ENCODE data around the gene GPR61.
A peak's percentile ranks its signal among the peaks of the same experiment; 100 is the strongest.

GPR61 gene, protein sequence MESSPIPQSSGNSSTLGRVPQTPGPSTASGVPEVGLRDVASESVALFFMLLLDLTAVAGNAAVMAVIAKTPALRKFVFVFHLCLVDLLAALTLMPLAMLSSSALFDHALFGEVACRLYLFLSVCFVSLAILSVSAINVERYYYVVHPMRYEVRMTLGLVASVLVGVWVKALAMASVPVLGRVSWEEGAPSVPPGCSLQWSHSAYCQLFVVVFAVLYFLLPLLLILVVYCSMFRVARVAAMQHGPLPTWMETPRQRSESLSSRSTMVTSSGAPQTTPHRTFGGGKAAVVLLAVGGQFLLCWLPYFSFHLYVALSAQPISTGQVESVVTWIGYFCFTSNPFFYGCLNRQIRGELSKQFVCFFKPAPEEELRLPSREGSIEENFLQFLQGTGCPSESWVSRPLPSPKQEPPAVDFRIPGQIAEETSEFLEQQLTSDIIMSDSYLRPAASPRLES

DNA sequence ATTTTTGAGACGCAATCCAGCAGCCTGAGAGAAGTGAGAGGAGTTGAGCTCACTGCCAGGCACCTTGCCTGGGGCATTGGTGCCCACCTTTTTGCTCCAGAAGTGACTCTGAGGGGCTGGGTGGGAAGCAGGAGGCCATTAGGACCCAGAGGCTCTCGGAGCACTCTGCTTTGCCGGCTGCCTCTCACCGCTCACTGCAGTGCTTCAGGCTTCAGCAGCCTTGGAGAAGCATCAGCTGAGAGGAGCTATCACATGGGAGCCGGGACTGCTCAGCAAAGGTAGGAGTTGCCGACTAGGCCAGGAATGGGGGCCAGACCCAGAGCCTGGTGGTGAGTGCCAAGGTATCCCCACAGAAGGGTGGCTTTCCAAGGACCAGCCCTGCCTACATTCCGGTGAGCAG lies at the start of gene GPR61:
Gene GPR61 (plus strand): TSS at position 197 of the 400 bp plus-strand sequence. CDS start 3,151 bp downstream, outside the sequence.
- no peak for DNase-seq (ENCODE audit: low read depth in 2 of 2, low spot score in 1 of 2)

DNA sequence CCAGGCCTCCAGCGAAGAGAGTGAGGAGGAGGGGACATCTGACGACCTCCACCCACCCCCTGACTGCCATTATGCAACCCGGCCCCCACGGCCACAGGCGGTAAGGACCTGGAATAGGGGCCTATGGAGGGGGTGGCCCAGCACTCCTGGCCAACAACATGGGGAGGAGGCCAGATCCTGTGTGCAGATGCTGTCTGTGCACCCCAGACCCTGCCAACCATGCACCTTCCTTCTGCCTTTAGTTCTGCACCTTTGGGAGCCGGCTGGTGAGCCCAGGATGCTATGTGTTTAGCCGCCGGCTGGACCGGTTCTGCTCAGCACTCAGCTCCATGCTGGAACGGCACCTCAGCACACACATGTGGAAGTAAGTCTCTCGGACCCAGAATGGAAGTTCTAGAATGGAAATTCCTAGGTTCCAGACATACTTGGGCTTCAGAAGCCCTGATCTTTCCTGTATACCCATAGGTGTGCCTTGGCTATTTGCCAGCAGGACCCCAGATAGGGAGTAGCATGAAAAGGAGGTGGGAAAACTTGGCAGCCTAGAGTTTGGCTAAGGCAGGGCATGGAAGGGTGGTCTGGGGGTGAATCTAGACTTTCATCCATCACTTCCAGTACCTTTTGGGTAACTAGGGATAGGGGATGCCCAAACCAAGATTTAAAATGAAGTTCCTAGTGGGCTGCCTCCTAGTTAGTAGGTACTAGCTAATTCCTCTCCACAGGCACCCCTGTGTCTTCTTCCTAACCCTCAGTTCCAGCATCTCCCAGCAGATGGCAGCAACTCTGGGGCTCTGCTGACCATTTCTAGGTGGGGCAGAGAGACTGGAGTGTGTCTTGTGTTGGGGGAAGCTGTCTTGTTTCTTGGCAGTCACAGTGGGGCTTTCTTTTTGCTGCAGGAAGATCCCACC lies 49.4 kb upstream of the GPR61 start:
- peak; percentile 50 to 58 for DNase-seq (ENCODE audit: low read depth in 2 of 2, low spot score in 1 of 2)

DNA sequence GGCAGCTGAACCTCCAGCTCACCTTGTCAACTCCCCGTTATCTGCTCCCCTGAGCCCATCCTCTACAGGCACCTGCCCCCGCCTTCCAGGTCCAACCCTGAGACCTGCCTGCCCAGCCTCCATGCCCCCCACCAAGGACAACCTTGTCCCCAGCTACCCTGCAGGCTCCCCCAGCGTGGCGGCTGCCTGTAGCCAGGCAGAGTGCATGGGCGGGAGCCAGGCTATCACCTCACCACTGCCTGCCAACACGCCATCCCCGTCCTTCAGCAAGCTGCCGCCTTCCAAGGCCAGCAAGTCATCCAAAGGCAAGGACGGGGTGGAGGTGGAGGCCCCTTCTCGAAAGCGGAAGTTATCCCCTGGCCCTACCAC lies 48.8 kb upstream of the GPR61 start:
- no peak for DNase-seq (ENCODE audit: low read depth in 2 of 2, low spot score in 1 of 2)

DNA sequence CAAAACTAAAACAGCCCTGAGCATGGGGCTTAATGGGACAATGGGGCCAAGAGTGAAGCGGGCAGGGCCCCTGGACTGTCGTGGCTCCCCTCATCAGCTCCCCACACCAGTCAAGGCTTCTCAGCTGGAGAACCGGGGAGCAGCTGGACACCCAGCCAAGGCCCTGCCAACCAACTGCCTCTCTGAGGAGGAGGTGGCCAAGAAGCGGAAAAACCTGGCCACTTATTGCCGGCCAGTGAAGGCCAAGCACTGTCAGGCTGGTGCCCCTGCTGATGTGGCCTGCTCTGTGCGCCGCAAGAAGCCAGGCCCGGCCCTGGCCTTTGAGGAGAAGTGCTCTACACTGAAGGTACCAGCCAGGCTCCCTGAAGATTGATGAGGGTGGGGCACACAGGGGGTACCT lies 48.3 kb upstream of the GPR61 start:
- no peak for DNase-seq (ENCODE audit: low read depth in 2 of 2, low spot score in 1 of 2)

DNA sequence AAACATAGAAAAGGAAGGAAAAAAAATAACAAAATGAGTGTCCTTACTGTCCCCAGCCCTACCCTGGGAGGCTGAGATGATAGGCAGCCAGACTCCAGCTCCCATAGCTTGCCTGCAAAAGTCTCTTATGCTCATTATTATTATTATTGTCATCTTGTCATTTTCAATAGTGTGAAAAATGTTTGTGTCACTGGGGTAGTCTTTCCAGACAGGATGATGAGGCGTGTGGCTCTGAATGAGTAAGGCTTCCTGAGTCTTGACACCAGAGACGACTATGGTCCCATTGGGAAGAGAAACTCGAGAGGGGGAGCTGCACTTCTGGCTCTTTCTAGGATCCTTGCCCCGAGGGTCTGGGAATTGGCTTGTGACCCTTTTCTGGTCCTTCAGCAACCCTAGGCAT lies 46.9 kb upstream of the GPR61 start:
- DNase-seq (ENCODE audit: low read depth in 2 of 2, low spot score in 1 of 2), result no peak

DNA sequence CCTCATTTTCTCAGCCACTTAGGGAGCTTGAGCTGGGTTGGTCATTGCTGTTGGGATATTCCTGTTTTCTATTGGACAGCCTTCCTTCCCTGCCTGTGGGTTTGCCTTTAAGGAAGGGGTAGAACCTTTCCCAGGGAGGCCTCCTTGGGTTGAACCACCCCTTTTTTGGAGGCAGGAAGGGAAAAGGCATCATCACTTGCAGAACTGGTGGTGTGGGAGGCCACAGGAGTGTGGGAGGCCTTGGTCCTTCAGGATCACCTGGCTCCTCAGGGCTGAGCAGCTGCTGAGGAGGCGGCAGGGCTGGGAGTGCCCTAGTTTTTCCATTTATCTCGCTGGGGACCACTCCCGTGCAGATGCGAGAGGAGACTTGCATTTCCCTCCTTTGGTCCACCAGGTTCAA lies 46.4 kb upstream of the GPR61 start:
- DNase-seq (ENCODE audit: low read depth in 2 of 2, low spot score in 1 of 2), result no peak

DNA sequence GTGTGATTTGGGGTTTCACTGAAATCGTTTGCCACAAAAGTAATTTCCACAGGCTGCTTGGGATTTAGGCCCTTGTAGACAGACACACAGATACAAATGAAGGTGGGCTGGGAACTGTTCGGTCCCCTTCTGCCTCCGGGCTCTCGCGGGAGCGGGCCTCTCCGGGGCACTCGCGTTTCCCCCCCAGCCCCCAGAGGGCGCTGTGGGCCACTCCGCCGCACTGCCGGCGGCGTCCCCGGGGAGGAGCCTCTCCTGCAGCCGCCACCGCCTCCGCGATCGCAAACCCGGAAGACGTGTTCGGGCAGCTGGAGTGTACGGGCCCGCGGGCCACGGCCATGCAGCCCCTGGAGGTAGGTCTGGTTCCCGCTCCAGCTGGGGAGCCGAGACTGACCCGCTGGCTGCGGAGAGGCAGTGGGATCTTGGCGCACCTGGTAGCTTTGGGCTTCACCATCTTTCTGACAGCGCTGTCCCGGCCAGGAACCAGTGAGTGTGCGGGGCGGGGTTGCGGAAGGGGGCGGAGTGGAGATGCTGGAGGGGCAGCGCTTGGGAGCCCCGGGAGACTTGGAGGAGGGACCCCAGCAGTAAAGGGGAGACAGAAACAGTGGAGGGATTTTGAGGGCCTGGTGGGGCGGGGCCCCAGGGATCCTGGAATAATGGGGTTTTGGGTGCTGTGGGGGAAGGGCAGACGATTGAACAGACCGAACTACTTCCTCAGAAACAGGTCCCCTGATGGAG lies 45.7 kb upstream of the GPR61 start, which contains the start of gene CYB561D1:
Gene CYB561D1 (plus strand): TSS at position 290 of the 735 bp plus-strand sequence. CDS start 46 bp downstream, at position 336.
- peak; percentile 80 for DNase-seq (ENCODE audit: low read depth in 2 of 2, low spot score in 1 of 2)

DNA sequence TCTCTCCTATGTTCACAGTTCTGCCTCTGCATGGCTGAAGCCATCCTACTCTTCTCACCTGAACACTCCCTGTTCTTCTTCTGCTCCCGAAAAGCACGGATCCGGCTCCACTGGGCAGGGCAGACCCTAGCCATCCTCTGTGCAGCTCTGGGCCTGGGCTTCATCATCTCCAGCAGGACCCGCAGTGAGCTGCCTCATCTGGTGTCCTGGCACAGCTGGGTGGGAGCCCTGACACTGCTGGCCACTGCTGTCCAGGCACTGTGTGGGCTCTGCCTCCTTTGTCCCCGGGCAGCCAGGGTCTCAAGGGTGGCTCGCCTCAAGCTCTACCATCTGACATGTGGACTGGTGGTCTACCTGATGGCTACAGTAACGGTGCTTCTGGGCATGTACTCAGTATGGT lies 43.9 kb upstream of the GPR61 start:
- DNase-seq (ENCODE audit: low read depth in 2 of 2, low spot score in 1 of 2), result no peak

DNA sequence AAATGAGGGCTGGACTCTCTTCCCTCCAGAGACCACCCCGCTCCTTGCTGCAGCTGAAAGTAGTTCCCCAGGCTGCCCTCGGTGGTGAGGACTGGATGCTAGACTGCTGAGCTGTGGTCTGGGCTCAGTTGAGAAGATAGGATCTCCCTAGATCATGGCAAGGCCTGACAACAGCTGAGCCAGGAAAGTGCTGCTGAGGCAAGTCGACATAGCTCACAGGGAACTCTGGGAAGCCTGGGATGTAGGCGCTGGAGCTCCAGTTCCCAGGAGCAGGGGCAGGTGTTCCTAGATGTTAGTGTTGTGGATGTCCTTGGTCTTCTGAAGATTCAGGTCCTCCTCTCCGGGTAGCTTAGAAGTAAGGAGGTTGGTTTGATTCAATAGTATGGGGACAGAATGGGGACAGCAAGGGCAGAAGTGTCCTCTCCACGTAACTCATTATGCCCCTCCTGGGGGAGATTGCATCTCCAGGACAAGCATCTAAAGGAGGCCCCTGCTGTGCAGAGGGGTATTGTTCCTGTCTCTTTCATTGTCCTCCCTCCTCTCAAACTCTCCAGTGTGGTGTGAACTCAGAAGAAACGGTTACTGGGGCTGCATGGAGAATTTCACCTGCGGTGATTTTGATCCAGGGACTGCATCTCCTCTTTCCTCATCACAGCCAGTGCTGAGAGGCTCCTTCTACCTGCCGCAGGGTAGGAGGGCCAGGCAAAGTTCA lies 42.1 kb upstream of the GPR61 start:
- DNase-seq (ENCODE audit: low read depth in 2 of 2, low spot score in 1 of 2), result no peak

DNA sequence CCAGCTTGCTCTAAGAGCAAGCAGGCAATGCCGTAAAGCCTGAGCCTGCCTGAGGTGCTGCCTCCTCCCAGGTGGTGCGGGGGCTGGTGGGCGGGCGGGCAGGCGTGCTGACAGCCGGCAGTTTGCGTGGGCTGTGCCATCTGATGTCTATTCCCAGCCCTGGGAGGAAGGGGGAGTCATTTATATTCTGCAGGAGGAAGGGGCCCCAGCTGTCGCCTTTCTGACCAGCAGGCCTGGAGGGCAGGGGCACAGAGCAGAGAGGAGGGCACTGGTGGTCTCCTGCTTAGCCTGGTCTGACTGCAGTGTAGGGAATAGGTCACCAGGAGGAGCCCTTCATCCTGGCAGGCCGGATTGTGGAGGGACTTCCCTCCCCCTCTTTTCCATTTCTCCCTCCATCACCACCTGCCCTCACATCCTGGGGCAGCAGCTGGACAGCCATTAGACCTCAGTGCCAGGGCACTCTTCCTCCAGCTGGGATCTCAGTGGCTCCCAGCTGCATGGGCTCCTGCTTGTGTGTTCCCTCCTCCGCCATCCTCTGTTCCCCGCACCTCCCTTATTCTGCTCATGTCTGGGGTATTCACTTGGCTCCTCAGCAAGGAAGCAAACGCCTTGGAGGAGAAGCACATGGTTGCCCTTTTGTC lies 41.4 kb upstream of the GPR61 start:
- DNase-seq (ENCODE audit: low read depth in 2 of 2, low spot score in 1 of 2), result no peak

DNA sequence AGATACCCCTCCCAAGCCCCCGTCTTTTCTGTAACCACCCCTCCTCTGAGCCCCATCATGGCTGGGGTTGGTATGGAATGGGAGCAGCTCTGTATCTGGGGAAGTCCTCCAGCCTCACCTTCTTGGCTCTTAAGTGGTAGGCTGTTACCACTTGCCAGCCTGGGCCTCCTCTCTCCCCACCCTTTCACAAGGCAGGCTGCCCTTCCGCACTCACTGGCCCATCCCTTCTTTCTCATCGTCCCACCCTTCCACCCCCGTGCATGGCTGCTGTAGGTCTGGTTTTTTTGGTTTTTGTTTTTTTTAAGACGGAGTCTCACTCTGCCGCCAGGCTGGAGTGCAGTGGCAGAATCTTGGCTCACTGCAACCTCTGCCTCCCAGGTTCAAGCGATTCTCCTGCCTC lies 40.6 kb upstream of the GPR61 start:
- no peak for DNase-seq (ENCODE audit: low read depth in 2 of 2, low spot score in 1 of 2)

DNA sequence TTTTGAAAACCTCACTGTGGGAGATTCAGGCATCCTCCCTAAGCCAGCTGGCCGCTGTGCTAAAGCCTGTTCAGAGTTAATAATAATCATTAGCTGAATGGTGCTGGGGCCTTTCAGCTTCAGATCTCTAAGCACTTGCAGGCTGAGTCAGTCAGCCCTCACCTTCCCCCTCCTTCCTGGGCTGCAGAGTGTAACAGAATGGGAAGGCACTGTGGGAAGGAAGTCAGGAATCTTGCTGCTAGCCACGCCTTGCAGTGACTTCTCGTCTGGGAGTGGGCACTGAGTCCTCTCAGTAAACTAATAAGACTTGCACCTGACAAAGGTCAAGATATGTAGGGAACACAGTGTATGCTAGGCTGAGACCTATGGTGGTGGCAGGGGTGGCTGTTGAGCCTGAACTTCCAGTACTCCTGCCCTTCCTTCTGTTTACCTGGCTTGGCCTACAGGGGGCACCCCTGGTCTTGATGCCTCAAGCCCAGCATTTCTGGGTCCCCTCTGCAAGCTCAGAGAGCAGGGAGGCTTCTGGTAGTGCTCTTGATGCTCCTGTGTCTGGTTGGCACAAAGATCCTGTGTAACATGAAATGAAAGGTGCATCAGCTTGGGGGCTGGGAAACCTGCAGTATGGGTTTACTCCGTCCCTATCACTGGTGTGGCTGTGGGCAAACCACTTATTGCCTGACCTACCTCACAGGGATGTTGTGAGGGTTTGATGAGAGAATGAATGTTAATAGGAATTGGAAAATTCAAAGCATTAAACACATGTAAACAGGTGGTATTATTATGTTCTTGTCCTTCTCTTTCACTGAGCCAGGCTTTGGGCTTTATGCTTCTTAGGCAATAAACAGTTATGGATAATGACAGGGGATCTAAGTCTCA lies 39.8 kb upstream of the GPR61 start:
- no peak for DNase-seq (ENCODE audit: low read depth in 2 of 2, low spot score in 1 of 2)

DNA sequence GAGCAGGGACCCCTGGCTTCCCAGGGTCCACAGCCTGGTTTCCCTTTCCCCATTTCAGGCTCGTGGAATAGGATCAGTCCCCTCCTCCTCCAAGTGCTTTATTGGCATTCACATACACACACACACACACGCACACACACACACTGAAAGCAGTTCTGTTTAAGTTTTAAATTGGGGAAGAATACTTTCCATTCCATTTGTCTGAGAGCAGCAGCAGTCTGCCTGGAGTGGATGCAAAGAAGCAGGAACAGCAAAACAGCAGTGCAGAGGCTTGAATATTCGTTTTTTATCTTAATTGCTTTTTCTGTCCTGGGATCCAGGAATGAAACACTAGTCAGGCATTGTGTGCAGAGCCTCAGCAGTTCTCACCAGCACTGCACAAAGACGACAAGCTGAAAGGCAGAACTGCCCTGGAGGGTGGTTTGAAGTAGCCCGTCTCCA lies 38.7 kb upstream of the GPR61 start:
- no peak for DNase-seq (ENCODE audit: low read depth in 2 of 2, low spot score in 1 of 2)

DNA sequence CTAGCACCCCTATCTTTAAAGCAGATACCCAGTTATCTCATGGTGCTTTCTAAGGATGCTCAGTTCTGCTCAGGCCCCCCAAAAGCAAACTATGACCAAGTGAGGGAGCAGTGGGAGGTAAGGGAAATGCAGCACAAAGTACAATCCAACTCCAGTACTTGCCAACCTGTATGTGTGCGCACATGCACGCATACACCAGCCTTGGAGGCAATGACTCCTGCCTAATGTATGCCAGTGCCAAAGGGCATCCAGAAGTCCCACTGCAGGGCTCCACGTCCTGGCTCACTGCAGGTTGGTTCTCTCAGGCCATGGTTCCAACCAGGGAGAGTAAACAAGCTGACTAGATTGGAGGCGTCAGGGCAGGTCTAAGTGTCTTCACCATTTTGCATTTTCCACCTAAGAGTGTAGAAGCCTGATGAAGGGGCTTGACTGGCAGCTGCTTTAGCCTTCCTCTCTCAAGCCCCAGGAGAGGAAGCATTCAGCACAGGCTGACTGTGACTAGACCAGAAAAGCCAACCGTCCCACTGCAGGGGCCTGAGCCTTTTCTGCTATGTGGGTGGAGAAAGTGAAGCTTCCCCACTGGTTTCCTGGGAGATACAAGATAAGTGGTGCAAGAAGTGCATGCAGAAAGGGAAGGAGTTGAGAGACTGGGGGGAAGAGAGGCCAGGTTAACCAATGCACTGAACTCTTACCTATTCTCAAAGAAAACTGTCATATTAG lies 37.9 kb upstream of the GPR61 start:
- DNase-seq (ENCODE audit: low read depth in 2 of 2, low spot score in 1 of 2), result no peak

DNA sequence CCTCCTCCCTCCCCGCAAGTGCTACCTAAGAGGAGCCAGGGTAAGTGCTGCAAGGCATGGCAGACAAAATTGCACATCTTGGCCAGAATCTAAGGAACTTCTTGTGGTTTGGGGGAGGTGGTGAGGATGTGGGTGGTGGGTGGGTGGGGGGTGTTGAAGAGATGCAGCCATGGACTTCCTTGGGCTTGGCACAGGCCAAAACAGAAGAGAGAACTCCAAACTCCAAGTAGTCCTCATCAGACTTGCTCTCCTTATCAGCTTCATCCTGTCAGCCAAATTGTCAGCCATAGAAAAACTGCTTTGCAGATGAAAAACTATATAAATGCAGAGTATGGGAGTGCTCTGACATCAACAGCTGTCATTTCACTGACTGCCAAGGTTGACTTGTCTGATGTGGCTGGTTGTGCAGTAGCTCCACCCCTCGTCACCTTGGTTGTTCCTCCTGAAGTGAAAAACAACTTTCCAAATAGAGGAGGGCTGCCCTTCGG lies 37.3 kb upstream of the GPR61 start:
- no peak for DNase-seq (ENCODE audit: low read depth in 2 of 2, low spot score in 1 of 2)

DNA sequence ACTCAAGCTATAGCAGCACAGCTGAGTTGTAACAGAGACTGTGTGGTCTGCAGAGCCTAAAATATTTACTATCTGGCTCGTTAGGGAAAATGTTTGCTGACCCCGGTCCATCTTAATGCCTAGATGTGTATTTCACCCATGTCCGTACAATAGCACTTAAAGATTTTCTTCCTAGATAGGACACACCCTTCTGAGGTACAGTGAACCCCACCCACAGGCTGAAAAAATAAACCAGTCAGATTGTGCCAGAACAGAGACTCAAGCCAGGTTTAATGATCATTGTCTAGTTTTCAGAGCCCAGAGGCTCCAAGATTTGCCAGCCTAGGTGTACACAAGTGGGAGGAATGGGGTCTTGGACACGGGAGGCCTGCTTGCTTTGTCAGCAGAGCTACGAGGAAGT lies 35.7 kb upstream of the GPR61 start:
- DNase-seq (ENCODE audit: low read depth in 2 of 2, low spot score in 1 of 2), result no peak

DNA sequence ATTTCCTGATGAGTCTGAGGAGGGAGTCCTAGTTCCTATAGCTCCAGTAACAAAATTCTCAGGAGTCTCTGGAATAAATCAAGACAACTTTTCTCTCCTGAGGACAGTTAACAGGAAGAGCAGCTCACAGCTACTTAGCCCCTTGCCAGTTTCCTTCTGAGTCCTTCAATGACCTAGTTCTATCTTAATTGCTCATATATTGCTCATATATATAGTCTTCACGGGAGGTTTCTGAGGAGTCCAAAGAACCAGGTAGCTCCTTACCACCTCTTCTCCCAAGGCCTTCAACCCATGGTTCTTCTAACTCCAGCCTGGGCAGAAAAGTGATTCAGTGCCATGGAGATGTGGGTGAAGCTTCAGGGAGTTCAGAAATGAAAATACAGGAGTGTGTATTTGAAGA lies 34.7 kb upstream of the GPR61 start:
- no peak for DNase-seq (ENCODE audit: low read depth in 2 of 2, low spot score in 1 of 2)

All from stimulated activated CD8-positive, alpha-beta memory T cell treated with anti-CD3 and anti-CD28 coated beads, Interleukin-4, amount 100 ng/mL, for 1 hour (primary cell).